GM23338 (cell line): ENCODE results near the gene TBC1D12. TPM values are rescaled to one million over a fixed set of nuclear protein-coding genes. Genes with fewer than 3 reads are reported as not detected.

Experiments used
- ATAC-seq: fragments of 200-7000 bp; cut with Tn5 transposase; 3 replicates; pipeline ENCODE4 v1.9.1; 2020
- DNase-seq: peaks from one replicate; pipeline ENCODE4 v3.0.0-alpha.2; 2015; ENCODE audit warnings: low spot score
- H2AFZ ChIP-seq: fragments of 200-600 bp; sonication (generic); 2 replicates; pipeline ENCODE4 v1.8.0; 2016; ENCODE audit warnings: antibody characterized with exemption, mild to moderate bottlenecking, moderate library complexity
- H3F3A ChIP-seq: fragments of 200-600 bp; sonication (generic); replicated peaks from 2 replicates; pipeline ENCODE4 v1.8.0; 2017; ENCODE audit warnings: antibody characterized with exemption, mixed run types, low read depth
- H3K27ac ChIP-seq: fragments of 200-600 bp; sonication (generic); 2 replicates; pipeline ENCODE4 v1.6.1; 2016; ENCODE audit warnings: low read depth
- H3K27me3 ChIP-seq: fragments of 200-600 bp; sonication (generic); 2 replicates; pipeline ENCODE4 v1.8.0; 2016; ENCODE audit warnings: mild to moderate bottlenecking, mixed run types, moderate library complexity; ENCODE audit not compliant: insufficient read depth
- H3K36me3 ChIP-seq: fragments of 200-600 bp; sonication (generic); 2 replicates; pipeline ENCODE4 v1.8.0; 2016; ENCODE audit warnings: mild to moderate bottlenecking; ENCODE audit not compliant: insufficient read depth
- H3K4me1 ChIP-seq: fragments of 200-600 bp; sonication (generic); 2 replicates; pipeline ENCODE4 v1.8.0; 2016; ENCODE audit warnings: mild to moderate bottlenecking, moderate library complexity; ENCODE audit not compliant: insufficient read depth
- H3K4me2 ChIP-seq: fragments of 200-600 bp; sonication (generic); 2 replicates; pipeline ENCODE4 v1.7.1; 2017; ENCODE audit warnings: mixed run types
- H3K4me3 ChIP-seq: fragments of 200-600 bp; sonication (generic); 2 replicates; pipeline ENCODE4 v1.6.1; 2016; ENCODE audit warnings: mixed run types
- H3K79me2 ChIP-seq: fragments of 200-600 bp; sonication (generic); replicated peaks from 2 replicates; pipeline ENCODE4 v1.8.0; 2017; ENCODE audit warnings: mild to moderate bottlenecking; ENCODE audit not compliant: insufficient read depth
- H3K9me2 ChIP-seq: fragments of 200-600 bp; sonication (generic); 2 replicates; pipeline ENCODE4 v1.8.0; 2017; ENCODE audit not compliant: insufficient read depth
- H4K20me1 ChIP-seq: fragments of 200-600 bp; sonication (generic); replicated peaks from 2 replicates; pipeline ENCODE4 v1.8.0; 2017; ENCODE audit warnings: mild to moderate bottlenecking; ENCODE audit not compliant: insufficient read depth
- H3K27ac Mint-ChIP-seq: 2 replicates; pipeline ENCODE4 v1.8.0; 2020; ENCODE audit warnings: inconsistent platforms, mild to moderate bottlenecking, moderate library complexity, mixed read lengths
- H3K27me3 Mint-ChIP-seq: 3 replicates; pipeline ENCODE4 v1.8.0; 2022; ENCODE audit warnings: low read depth, mild to moderate bottlenecking, moderate library complexity, mixed read lengths, inconsistent platforms; ENCODE audit not compliant: insufficient read depth, poor library complexity
- H3K36me3 Mint-ChIP-seq: 3 replicates; pipeline ENCODE4 v1.8.0; 2021; ENCODE audit warnings: low read depth, mild to moderate bottlenecking, inconsistent platforms, moderate library complexity, mixed read lengths
- H3K4me1 Mint-ChIP-seq: 3 replicates; pipeline ENCODE4 v1.8.0; 2020; ENCODE audit warnings: mild to moderate bottlenecking, inconsistent platforms, mixed read lengths
- H3K4me3 Mint-ChIP-seq: 3 replicates; pipeline ENCODE4 v1.8.0; 2021; ENCODE audit warnings: moderate library complexity, mild to moderate bottlenecking, inconsistent platforms, mixed read lengths
- H3K9me3 Mint-ChIP-seq: 3 replicates; pipeline ENCODE4 v1.8.0; 2020; ENCODE audit warnings: moderate library complexity, mild to moderate bottlenecking, inconsistent platforms, mixed read lengths
- CREB1 ChIP-seq: fragments of 250-450 bp; sonication (Bioruptor Pico); IDR thresholded peaks from 2 replicates; pipeline ENCODE4 v1.5.0; 2020; ENCODE audit warnings: low read depth, mild to moderate bottlenecking, moderate library complexity
- EZH2 ChIP-seq: fragments of 200-600 bp; sonication (generic); IDR thresholded peaks from one replicate; pipeline ENCODE4 v1.8.0; 2017; ENCODE audit warnings: antibody characterized with exemption, mild to moderate bottlenecking, low read depth; ENCODE audit not compliant: unreplicated experiment
- EZH2phosphoT487 ChIP-seq: fragments of 200-600 bp; sonication (generic); IDR thresholded peaks from one replicate; pipeline ENCODE4 v1.8.1; 2018; ENCODE audit warnings: antibody characterized with exemption; ENCODE audit not compliant: unreplicated experiment
- JUNB ChIP-seq: IDR thresholded peaks from one replicate; pipeline ENCODE4 v1.6.1; 2016; ENCODE audit warnings: antibody characterized with exemption; ENCODE audit not compliant: unreplicated experiment
- NANOG ChIP-seq: IDR thresholded peaks from 2 replicates; pipeline ENCODE4 v1.6.1; 2016; ENCODE audit warnings: antibody characterized with exemption, borderline replicate concordance
- POLR2AphosphoS5 ChIP-seq: IDR thresholded peaks from 2 replicates; pipeline ENCODE4 v1.6.1; 2016; ENCODE audit warnings: antibody characterized with exemption, low read depth
- STAT1 ChIP-seq: IDR thresholded peaks from one replicate; pipeline ENCODE4 v1.6.1; 2016; ENCODE audit warnings: antibody characterized with exemption; ENCODE audit not compliant: unreplicated experiment
- ZNF114 ChIP-seq: fragments of 250-450 bp; sonication (Bioruptor Pico); IDR thresholded peaks from 2 replicates; pipeline ENCODE4 v1.5.0; 2020; ENCODE audit warnings: mild to moderate bottlenecking, moderate library complexity
- ZNF331 ChIP-seq: fragments of 250-450 bp; sonication (Bioruptor Pico); IDR thresholded peaks from 2 replicates; pipeline ENCODE4 v1.5.0; 2020; ENCODE audit warnings: low read depth, mild to moderate bottlenecking, moderate library complexity
- polyA plus RNA-seq: library from polyadenylated mRNA; unstranded; fragments of >200 nt; fragmentation: Nextera tagmentation; extraction: Ambion mirVana; gene quantifications from 2 replicates; pipeline ENCODE4 v1.2.1, GENCODE V29; 2016
- total RNA-seq: library from RNA; depleted of rRNA; stranded (reverse); fragments of >200 nt; shearing (Covaris generic); gene quantifications from 2 replicates; pipeline ENCODE4 v1.2.3, GENCODE V29; 2014
- TF ChIP-seq, protein P1 (sequence below): IDR thresholded peaks from one replicate; pipeline ENCODE4 v1.6.1; 2018; ENCODE audit warnings: antibody characterized with exemption; ENCODE audit not compliant: unreplicated experiment
- TF ChIP-seq, protein P2 (sequence below): fragments of 250-450 bp; sonication (Bioruptor Pico); IDR thresholded peaks from 2 replicates; pipeline ENCODE4 v1.5.0; 2020; ENCODE audit warnings: mild to moderate bottlenecking, moderate library complexity

The TBC1D12 gene
- total and polyA plus RNA-seq, 2 experiments from 2014 or later, result 2.3 to 3.6 TPM

DNA sequence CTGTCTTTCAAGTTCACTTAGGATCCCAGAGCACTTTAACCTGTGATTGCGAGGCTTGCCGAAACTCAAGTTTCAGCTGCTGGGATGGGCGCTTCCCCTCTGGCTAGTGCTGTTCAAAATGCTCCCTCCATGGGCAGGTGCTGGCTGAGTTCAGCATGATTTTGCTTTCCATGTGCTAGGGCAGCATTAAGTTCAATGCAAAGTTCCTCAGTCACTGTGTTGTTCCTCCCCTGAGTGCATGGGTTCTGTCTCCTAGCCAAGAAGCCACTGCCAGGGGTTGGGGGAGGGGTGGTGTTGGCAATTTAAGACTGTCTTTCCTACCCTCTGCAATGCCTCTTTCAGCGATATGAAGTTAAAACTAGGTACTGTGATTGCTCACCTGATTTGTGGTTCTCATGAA, 86.8 kb downstream of the TBC1D12 start:
- ATAC-seq (no peak), DNase-seq (peak; percentile 4)
- Histone ChIP-seq H3K27me3 (no peaks in the 10 kb centered on the region), H3K4me2 (no peak overlapping the region), H2AFZ (no peak overlapping the region), H4K20me1 (no peaks in the 10 kb centered on the region), H3K79me2 (no peaks in the 10 kb centered on the region), H3K27ac (no peak overlapping the region), H3F3A (no peaks in the 10 kb centered on the region), H3K9me2 (no peaks in the 10 kb centered on the region), H3K4me1 (no peaks in the 10 kb centered on the region), H3K36me3 (no peaks in the 10 kb centered on the region), H3K4me3 (no peak overlapping the region)
- Mint-ChIP-seq H3K4me3 (no peak overlapping the region), H3K9me3 (peaks cover 4% of the 10 kb centered on the region; the same call in 2 of the 3 replicates), H3K27me3 (no peaks in the 10 kb centered on the region), H3K36me3 (no peaks in the 10 kb centered on the region), H3K4me1 (peaks cover 6% of the 10 kb centered on the region; the same call in 2 of the 3 replicates), H3K27ac (no peak overlapping the region)
- no peak for TF ChIP-seq ZNF114

DNA sequence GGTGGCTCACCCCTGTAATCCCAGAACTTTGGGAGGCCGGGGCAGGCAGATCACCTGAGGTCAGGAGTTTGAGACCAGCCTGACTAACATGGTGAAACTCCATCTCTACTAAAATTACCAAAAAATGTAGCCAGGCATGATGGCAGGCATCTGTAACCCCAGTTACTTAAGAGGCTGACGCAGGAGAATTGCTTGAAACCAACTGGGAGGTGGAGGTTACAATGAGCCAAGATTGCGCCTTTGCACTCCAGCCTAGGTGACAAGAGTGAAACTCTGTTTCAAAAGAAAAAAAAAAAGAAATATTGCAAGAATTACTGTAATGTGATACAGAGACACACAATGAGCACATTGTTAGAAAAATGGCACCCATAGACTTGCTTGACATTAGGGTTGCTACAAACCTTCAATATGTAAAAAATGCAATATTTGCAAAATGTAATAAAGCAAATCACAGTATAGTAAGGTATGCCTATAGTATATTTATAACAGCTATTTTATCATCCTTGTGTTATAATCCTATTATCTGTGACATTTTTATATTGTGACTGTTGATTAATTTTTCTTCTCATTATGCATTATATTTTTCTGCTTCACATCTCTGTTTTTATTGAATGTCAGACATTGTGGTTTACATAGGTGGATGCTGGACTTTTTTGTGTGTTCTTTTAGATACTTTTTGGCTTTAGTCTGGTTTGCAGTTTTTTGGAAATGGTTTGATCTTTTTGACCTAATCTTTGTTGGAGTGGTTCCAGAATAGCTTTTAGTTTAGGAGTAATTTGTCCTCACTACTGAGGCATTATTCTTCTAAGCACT, 87.8 kb downstream of the TBC1D12 start:
- no peak overlapping the region for H3K4me3 Mint-ChIP-seq
- Histone ChIP-seq H2AFZ (no peak overlapping the region), H3K27me3 (no peaks in the 10 kb centered on the region), H3F3A (no peaks in the 10 kb centered on the region), H3K36me3 (no peaks in the 10 kb centered on the region), H4K20me1 (no peaks in the 10 kb centered on the region), H3K9me2 (no peaks in the 10 kb centered on the region), H3K4me3 (no peak overlapping the region), H3K27ac (no peak overlapping the region), H3K4me1 (no peaks in the 10 kb centered on the region), H3K4me2 (no peak overlapping the region), H3K79me2 (no peaks in the 10 kb centered on the region)
- no peak for DNase-seq
- H3K36me3 Mint-ChIP-seq, result no peaks in the 10 kb centered on the region
- no peak for ATAC-seq
- TF ChIP-seq ZNF114, result no peak
- TF ChIP-seq ZNF331 (CRISPR knock-in tag), result no peak
- TF ChIP-seq CREB1 (CRISPR knock-in tag), result no peak
- TF ChIP-seq, protein P1, sequence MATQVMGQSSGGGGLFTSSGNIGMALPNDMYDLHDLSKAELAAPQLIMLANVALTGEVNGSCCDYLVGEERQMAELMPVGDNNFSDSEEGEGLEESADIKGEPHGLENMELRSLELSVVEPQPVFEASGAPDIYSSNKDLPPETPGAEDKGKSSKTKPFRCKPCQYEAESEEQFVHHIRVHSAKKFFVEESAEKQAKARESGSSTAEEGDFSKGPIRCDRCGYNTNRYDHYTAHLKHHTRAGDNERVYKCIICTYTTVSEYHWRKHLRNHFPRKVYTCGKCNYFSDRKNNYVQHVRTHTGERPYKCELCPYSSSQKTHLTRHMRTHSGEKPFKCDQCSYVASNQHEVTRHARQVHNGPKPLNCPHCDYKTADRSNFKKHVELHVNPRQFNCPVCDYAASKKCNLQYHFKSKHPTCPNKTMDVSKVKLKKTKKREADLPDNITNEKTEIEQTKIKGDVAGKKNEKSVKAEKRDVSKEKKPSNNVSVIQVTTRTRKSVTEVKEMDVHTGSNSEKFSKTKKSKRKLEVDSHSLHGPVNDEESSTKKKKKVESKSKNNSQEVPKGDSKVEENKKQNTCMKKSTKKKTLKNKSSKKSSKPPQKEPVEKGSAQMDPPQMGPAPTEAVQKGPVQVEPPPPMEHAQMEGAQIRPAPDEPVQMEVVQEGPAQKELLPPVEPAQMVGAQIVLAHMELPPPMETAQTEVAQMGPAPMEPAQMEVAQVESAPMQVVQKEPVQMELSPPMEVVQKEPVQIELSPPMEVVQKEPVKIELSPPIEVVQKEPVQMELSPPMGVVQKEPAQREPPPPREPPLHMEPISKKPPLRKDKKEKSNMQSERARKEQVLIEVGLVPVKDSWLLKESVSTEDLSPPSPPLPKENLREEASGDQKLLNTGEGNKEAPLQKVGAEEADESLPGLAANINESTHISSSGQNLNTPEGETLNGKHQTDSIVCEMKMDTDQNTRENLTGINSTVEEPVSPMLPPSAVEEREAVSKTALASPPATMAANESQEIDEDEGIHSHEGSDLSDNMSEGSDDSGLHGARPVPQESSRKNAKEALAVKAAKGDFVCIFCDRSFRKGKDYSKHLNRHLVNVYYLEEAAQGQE, result no peak
- TF ChIP-seq STAT1, result no peak
- TF ChIP-seq NANOG, result no peak
- TF ChIP-seq, protein P2, sequence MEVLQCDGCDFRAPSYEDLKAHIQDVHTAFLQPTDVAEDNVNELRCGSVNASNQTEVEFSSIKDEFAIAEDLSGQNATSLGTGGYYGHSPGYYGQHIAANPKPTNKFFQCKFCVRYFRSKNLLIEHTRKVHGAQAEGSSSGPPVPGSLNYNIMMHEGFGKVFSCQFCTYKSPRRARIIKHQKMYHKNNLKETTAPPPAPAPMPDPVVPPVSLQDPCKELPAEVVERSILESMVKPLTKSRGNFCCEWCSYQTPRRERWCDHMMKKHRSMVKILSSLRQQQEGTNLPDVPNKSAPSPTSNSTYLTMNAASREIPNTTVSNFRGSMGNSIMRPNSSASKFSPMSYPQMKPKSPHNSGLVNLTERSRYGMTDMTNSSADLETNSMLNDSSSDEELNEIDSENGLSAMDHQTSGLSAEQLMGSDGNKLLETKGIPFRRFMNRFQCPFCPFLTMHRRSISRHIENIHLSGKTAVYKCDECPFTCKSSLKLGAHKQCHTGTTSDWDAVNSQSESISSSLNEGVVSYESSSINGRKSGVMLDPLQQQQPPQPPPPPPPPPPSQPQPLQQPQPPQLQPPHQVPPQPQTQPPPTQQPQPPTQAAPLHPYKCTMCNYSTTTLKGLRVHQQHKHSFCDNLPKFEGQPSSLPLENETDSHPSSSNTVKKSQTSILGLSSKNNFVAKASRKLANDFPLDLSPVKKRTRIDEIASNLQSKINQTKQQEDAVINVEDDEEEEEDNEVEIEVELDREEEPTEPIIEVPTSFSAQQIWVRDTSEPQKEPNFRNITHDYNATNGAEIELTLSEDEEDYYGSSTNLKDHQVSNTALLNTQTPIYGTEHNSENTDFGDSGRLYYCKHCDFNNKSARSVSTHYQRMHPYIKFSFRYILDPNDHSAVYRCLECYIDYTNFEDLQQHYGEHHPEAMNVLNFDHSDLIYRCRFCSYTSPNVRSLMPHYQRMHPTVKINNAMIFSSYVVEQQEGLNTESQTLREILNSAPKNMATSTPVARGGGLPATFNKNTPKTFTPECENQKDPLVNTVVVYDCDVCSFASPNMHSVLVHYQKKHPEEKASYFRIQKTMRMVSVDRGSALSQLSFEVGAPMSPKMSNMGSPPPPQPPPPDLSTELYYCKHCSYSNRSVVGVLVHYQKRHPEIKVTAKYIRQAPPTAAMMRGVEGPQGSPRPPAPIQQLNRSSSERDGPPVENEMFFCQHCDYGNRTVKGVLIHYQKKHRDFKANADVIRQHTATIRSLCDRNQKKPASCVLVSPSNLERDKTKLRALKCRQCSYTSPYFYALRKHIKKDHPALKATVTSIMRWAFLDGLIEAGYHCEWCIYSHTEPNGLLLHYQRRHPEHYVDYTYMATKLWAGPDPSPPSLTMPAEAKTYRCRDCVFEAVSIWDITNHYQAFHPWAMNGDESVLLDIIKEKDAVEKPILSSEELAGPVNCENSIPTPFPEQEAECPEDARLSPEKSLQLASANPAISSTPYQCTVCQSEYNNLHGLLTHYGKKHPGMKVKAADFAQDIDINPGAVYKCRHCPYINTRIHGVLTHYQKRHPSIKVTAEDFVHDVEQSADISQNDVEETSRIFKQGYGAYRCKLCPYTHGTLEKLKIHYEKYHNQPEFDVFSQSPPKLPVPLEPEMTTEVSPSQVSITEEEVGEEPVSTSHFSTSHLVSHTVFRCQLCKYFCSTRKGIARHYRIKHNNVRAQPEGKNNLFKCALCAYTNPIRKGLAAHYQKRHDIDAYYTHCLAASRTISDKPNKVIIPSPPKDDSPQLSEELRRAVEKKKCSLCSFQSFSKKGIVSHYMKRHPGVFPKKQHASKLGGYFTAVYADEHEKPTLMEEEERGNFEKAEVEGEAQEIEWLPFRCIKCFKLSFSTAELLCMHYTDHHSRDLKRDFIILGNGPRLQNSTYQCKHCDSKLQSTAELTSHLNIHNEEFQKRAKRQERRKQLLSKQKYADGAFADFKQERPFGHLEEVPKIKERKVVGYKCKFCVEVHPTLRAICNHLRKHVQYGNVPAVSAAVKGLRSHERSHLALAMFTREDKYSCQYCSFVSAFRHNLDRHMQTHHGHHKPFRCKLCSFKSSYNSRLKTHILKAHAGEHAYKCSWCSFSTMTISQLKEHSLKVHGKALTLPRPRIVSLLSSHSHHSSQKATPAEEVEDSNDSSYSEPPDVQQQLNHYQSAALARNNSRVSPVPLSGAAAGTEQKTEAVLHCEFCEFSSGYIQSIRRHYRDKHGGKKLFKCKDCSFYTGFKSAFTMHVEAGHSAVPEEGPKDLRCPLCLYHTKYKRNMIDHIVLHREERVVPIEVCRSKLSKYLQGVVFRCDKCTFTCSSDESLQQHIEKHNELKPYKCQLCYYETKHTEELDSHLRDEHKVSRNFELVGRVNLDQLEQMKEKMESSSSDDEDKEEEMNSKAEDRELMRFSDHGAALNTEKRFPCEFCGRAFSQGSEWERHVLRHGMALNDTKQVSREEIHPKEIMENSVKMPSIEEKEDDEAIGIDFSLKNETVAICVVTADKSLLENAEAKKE (CRISPR knock-in tag), result no peak
- no peak for TF ChIP-seq POLR2AphosphoS5
- TF ChIP-seq EZH2phosphoT487, result no peak
- TF ChIP-seq JUNB, result no peak
- TF ChIP-seq EZH2, result no peak
- H3K4me1 Mint-ChIP-seq, result peaks cover 6% of the 10 kb centered on the region; the same call in 2 of the 3 replicates
- no peak overlapping the region for H3K27ac Mint-ChIP-seq
- H3K9me3 Mint-ChIP-seq, result no peaks in the 10 kb centered on the region; the same call in 2 of the 3 replicates
- no peaks in the 10 kb centered on the region for H3K27me3 Mint-ChIP-seq
